HCT116 (cell line): Measurements from ENCODE around the gene ABCC1. TPM values are rescaled to one million over a fixed set of nuclear protein-coding genes. Genes with fewer than 3 reads are reported as not detected.

Experiments
- ATAC-seq: fragments of 200-7000 bp; cut with Tn5 transposase; 2 replicates; pipeline ENCODE4 v1.9.1; 2020; ENCODE audit warnings: mild to moderate bottlenecking, moderate library complexity
- BruUV-seq: library from RNA; stranded (reverse); fragments of 400-500 nt; replicated peaks from 2 replicates; lab custom pipeline; 2021; lab: Mats Ljungman, UMichigan
- CTCF ChIA-PET: fragments of 300-600 bp; sonication (Branson Sonifier 250); formaldehyde crosslinking; loops from one replicate; lab custom pipeline; 2021; ENCODE audit warnings: antibody characterized with exemption; lab: Charles Lee
- POLR2A ChIA-PET: fragments of 300-600, 350-600 bp; sonication (Branson Sonifier 250); formaldehyde crosslinking; loops from one replicate; lab custom pipeline; 2021; ENCODE audit warnings: antibody characterized with exemption; lab: Charles Lee
- RAD21 ChIA-PET, 2 experiments: fragments of 300-600 bp; sonication (Branson Sonifier 250); formaldehyde crosslinking; loops; one replicate each; lab custom pipeline; 2023; ENCODE audit warnings: low total read pairs in 2 of 2; ENCODE audit not compliant: uncharacterized antibody in 2 of 2, unreplicated experiment in 2 of 2, low non-redundant PET in 1 of 2; lab: Charles Lee
- DNase-seq: peaks from one replicate; pipeline ENCODE4 v3.0.0-alpha.2; 2010; ENCODE audit warnings: low read depth, low spot score
- H2AFZ ChIP-seq: fragments of 200-600 bp; shearing (Covaris generic), sonication (generic); 2 replicates; pipeline ENCODE4 v1.6.1; 2017; ENCODE audit warnings: low read depth, mixed run types, mixed read lengths, antibody characterized with exemption, low read length; ENCODE audit not compliant: poor library complexity, severe bottlenecking
- H3K27ac ChIP-seq: 2 replicates; pipeline ENCODE4 v1.5.1; 2012; ENCODE audit warnings: low read depth, low read length
- H3K27me3 ChIP-seq: fragments of 200-600 bp; sonication (generic); 2 replicates; pipeline ENCODE4 v1.6.1; 2016; ENCODE audit warnings: mixed run types, low read length, mixed read lengths; ENCODE audit not compliant: insufficient read depth
- H3K36me3 ChIP-seq, 2 experiments: fragments of 200-500 bp in 1 of 2; fragments of 200-600 bp in 1 of 2; sonication (Bioruptor generic) in 1 of 2; sonication (generic) in 1 of 2; 2 replicates each; pipeline versions ENCODE4 v1.5.1 to v1.6.1; 2014 to 2016; ENCODE audit warnings: low read length in 2 of 2, inconsistent platforms in 1 of 2, mixed read lengths in 1 of 2, mixed run types in 1 of 2; ENCODE audit not compliant: insufficient read depth in 2 of 2, control insufficient read depth in 1 of 2
- H3K4me1 ChIP-seq, 2 experiments: fragments of 200-600 bp in 1 of 2; sonication (generic) in 1 of 2; 2 replicates each; pipeline versions ENCODE4 v1.5.1 to v1.6.1; 2012 to 2017; ENCODE audit warnings: low read length in 2 of 2, inconsistent platforms in 1 of 2, mild to moderate bottlenecking in 1 of 2, mixed read lengths in 1 of 2, mixed run types in 1 of 2, moderate library complexity in 1 of 2; ENCODE audit not compliant: insufficient read depth in 2 of 2, control insufficient read depth in 1 of 2
- H3K4me2 ChIP-seq: fragments of 200-600 bp; sonication (generic); 2 replicates; pipeline ENCODE4 v1.6.1; 2017; ENCODE audit warnings: mixed run types, low read length, mixed read lengths
- H3K4me3 ChIP-seq, 2 experiments: fragments of 200-600 bp in 1 of 2; sonication (generic) in 1 of 2; replicated peaks in 1 of 2; 2 replicates each; pipeline ENCODE4 v1.5.1; 2011 to 2016; ENCODE audit warnings: low read length in 2 of 2, control low read depth in 1 of 2, low read depth in 1 of 2, mild to moderate bottlenecking in 1 of 2, mixed read lengths in 1 of 2, mixed run types in 1 of 2
- H3K79me2 ChIP-seq: fragments of 200-600 bp; sonication (generic); 2 replicates; pipeline ENCODE4 v1.6.1; 2017; ENCODE audit warnings: mild to moderate bottlenecking, mixed run types, low read length, moderate library complexity, mixed read lengths; ENCODE audit not compliant: insufficient read depth
- H3K9ac ChIP-seq: fragments of 200-600 bp; sonication (generic); 2 replicates; pipeline ENCODE4 v1.6.1; 2016; ENCODE audit warnings: low read length, mixed read lengths
- H3K9me2 ChIP-seq: fragments of 200-600 bp; sonication (generic), shearing (Covaris generic); 2 replicates; pipeline ENCODE4 v1.6.1; 2017; ENCODE audit warnings: mixed run types, mild to moderate bottlenecking, moderate library complexity; ENCODE audit not compliant: insufficient read depth
- H3K9me3 ChIP-seq, 2 experiments: fragments of 200-500 bp in 1 of 2; fragments of 200-600 bp in 1 of 2; sonication (Bioruptor generic) in 1 of 2; sonication (generic) in 1 of 2; 2 replicates each; pipeline ENCODE4 v1.6.1; 2014 to 2017; ENCODE audit warnings: low read length in 2 of 2, mixed read lengths in 2 of 2, inconsistent platforms in 1 of 2, low read depth in 1 of 2, mild to moderate bottlenecking in 1 of 2, mixed run types in 1 of 2, moderate library complexity in 1 of 2; ENCODE audit not compliant: control insufficient read depth in 1 of 2, insufficient read depth in 1 of 2
- H4K20me1 ChIP-seq: fragments of 200-600 bp; sonication (generic), shearing (Covaris generic); 2 replicates; pipeline ENCODE4 v1.6.1; 2017; ENCODE audit warnings: mixed run types, mild to moderate bottlenecking, moderate library complexity; ENCODE audit not compliant: insufficient read depth
- ATF3 ChIP-seq: IDR thresholded peaks from 2 replicates; pipeline ENCODE4 v1.6.1; 2012
- CBX3 ChIP-seq: IDR thresholded peaks from 2 replicates; pipeline ENCODE4 v1.6.1; 2012; ENCODE audit warnings: low read depth
- CEBPB ChIP-seq: IDR thresholded peaks from 2 replicates; pipeline ENCODE4 v1.6.1; 2012; ENCODE audit warnings: low read depth
- CTCF ChIP-seq, 3 experiments: fragments of 200-600 bp in 1 of 3; sonication (generic) in 1 of 3; IDR thresholded peaks in 2 of 3; conservative IDR thresholded peaks in 1 of 3; 2 replicates each; pipeline ENCODE4 v1.5.1; 2012 to 2017; ENCODE audit warnings: low read depth in 2 of 3, low read length in 2 of 3, antibody characterized with exemption in 1 of 3, borderline replicate concordance in 1 of 3, control low read depth in 1 of 3, mild to moderate bottlenecking in 1 of 3, mixed read lengths in 1 of 3, mixed run types in 1 of 3, moderate library complexity in 1 of 3; ENCODE audit not compliant: insufficient read depth in 1 of 3
- EGR1 ChIP-seq: IDR thresholded peaks from 2 replicates; pipeline ENCODE4 v1.6.1; 2012; ENCODE audit warnings: low read depth
- ELF1 ChIP-seq: IDR thresholded peaks from 2 replicates; pipeline ENCODE4 v1.6.1; 2012; ENCODE audit warnings: low read depth, borderline replicate concordance
- EZH2 ChIP-seq: fragments of 200-600 bp; sonication (generic); IDR thresholded peaks from 2 replicates; pipeline ENCODE4 v1.6.1; 2017; ENCODE audit warnings: antibody characterized with exemption, mixed run types
- EZH2phosphoT487 ChIP-seq: fragments of 200-600 bp; IDR thresholded peaks from 2 replicates; pipeline ENCODE4 v1.6.1; 2018; ENCODE audit warnings: antibody characterized with exemption, borderline replicate concordance
- FOSL1 ChIP-seq: IDR thresholded peaks from 2 replicates; pipeline ENCODE4 v1.6.1; 2012; ENCODE audit warnings: low read depth
- MAX ChIP-seq: IDR thresholded peaks from 2 replicates; pipeline ENCODE4 v1.6.1; 2012
- POLR2A ChIP-seq: IDR thresholded peaks from 2 replicates; pipeline ENCODE4 v1.7.0; 2011; ENCODE audit warnings: borderline replicate concordance; ENCODE audit not compliant: insufficient read depth, insufficient read length; ENCODE audit errors: extremely low read depth
- POLR2AphosphoS5 ChIP-seq: IDR thresholded peaks from 2 replicates; pipeline ENCODE4 v1.6.1; 2011; ENCODE audit warnings: mild to moderate bottlenecking, low read depth, low read length, moderate library complexity
- RAD21 ChIP-seq: IDR thresholded peaks from 2 replicates; pipeline ENCODE4 v1.6.1; 2012; ENCODE audit warnings: low read depth, mild to moderate bottlenecking
- REST ChIP-seq: IDR thresholded peaks from 2 replicates; pipeline ENCODE4 v1.6.1; 2012; ENCODE audit warnings: low read depth
- SIN3A ChIP-seq: IDR thresholded peaks from 2 replicates; pipeline ENCODE4 v1.6.1; 2012; ENCODE audit warnings: low read depth
- SP1 ChIP-seq: IDR thresholded peaks from 2 replicates; pipeline ENCODE4 v1.6.1; 2012; ENCODE audit warnings: low read depth
- SRF ChIP-seq: IDR thresholded peaks from 2 replicates; pipeline ENCODE4 v1.6.1; 2012; ENCODE audit warnings: low read depth
- TCF7L2 ChIP-seq: IDR thresholded peaks from 2 replicates; pipeline ENCODE4 v1.7.0; 2011; ENCODE audit warnings: borderline replicate concordance, inconsistent platforms; ENCODE audit not compliant: insufficient read depth, insufficient read length; ENCODE audit errors: extremely low read depth
- ZFX ChIP-seq: fragments of 450-650 bp; IDR thresholded peaks from 2 replicates; pipeline ENCODE4 v1.6.1; 2017
- intact Hi-C: fragments of 100-400 bp; cut with micrococcal nuclease; formaldehyde crosslinking; loops from 2 replicates; pipeline ENCODE4 v1.10.0; 2022
- total RNA-seq: library from RNA; stranded (reverse); gene quantifications from one replicate; pipeline ENCODE4 v1.2.1, GENCODE V29; 2021; ENCODE audit not compliant: unreplicated experiment

ABCC1 gene
- total RNA-seq, 1 experiment from 2014 or later, result 61.9 TPM

GRCh38 chr16:16171332-16171919 is 222.0 kb downstream of the ABCC1 start:
- H3K36me3 ChIP-seq, result no peaks in the 10 kb centered on the region
- RAD21 ChIA-PET, result no interaction called here
- no peaks in the 10 kb centered on the region for H4K20me1 ChIP-seq
- H3K27ac ChIP-seq, result no peak overlapping the region
- POLR2A ChIA-PET, result no interaction called here
- H3K4me1 ChIP-seq, result no peaks in the 10 kb centered on the region
- TF ChIP-seq ATF3, result no peak
- TF ChIP-seq CBX3, result no peak
- no peak for TF ChIP-seq SP1
- no peak for TF ChIP-seq FOSL1
- no peak for TF ChIP-seq SIN3A
- no peak for TF ChIP-seq ZFX
- no peak for TF ChIP-seq POLR2AphosphoS5
- TF ChIP-seq REST, result no peak
- no peak for TF ChIP-seq EGR1
- TF ChIP-seq SRF, result no peak
- no peak for TF ChIP-seq MAX
- TF ChIP-seq RAD21, result no peak
- no peak for TF ChIP-seq CTCF (IDR thresholded peaks at IDR 0.05 in 2 of 3, conservative IDR thresholded peaks at IDR 0.05 in 1 of 3; ENCODE audit: borderline replicate concordance in 1 of 3, insufficient read depth in 1 of 3, low read depth in 2 of 3, low read length in 2 of 3)
- TF ChIP-seq ELF1, result no peak
- TF ChIP-seq EZH2phosphoT487, result no peak
- no peak for TF ChIP-seq CEBPB
- no peak for TF ChIP-seq EZH2
- TF ChIP-seq POLR2A, result no peak
- TF ChIP-seq TCF7L2, result no peak
- H3K9ac ChIP-seq, result no peak overlapping the region
- no TSS peak for BruUV-seq
- H3K79me2 ChIP-seq, result no peaks in the 10 kb centered on the region
- H3K9me2 ChIP-seq, result no peaks in the 10 kb centered on the region
- H3K4me3 ChIP-seq, result no peak overlapping the region
- H2AFZ ChIP-seq, result no peak overlapping the region
- H3K27me3 ChIP-seq, result no peaks in the 10 kb centered on the region
- intact Hi-C loops, result no loop called here
- DNase-seq (no peak), ATAC-seq (no peak)
- H3K9me3 ChIP-seq, result peaks cover 0 to 5% of the 10 kb centered on the region in 2 experiments; a peak in 1 of 4 replicates
- H3K4me2 ChIP-seq, result no peak overlapping the region
- CTCF ChIA-PET, result interaction anchor here (1.0 kb wide), 1 partner anchor 16 kb away, joined by 3 read pairs; no protein-coding TSS in a partner anchor
